GM21723 (cell line): ENCODE data around the gene CMTM6.
"Not testable (repeated sequence)": the region's sequence is repeated elsewhere in the genome, so short reads cannot be mapped to it uniquely, and the experiment has no call there.

ENCODE experiments used
- ATAC-seq: cut with Tn5 transposase; IDR thresholded peaks from one replicate; pipeline ENCODE4 v1.9.1; 2021; ENCODE audit warnings: mild to moderate bottlenecking, moderate library complexity; ENCODE audit not compliant: unreplicated experiment

The CMTM6 gene

GRCh38 chr3:32467333-32468070, 35.1 kb downstream of the CMTM6 start:
- ATAC-seq, result peak; percentile 67

DNA sequence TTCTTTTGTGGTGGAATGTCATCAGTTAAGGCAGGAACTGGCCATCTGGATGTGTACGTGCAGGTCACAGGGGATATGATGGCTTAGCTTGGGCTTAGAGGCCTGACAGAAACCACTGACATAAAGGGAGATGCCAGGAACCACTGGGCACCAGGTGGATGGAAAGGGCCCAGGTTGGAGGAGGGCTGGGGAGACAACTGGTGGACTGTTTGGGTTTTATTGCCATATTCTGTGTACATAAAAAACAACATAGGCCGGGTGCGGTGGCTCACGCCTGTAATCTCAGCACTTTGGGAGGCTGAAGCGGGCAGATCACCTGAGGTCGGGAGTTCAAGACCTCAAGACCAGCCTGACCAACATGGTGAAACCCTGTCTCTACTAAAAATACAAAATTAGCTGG, 35.8 kb downstream of the CMTM6 start:
- not testable (repeated sequence) for ATAC-seq

- ATAC-seq, result not testable (repeated sequence)
Observed at GRCh38 chr3:32464726-32465125, 37.9 kb downstream of the CMTM6 start.

DNA sequence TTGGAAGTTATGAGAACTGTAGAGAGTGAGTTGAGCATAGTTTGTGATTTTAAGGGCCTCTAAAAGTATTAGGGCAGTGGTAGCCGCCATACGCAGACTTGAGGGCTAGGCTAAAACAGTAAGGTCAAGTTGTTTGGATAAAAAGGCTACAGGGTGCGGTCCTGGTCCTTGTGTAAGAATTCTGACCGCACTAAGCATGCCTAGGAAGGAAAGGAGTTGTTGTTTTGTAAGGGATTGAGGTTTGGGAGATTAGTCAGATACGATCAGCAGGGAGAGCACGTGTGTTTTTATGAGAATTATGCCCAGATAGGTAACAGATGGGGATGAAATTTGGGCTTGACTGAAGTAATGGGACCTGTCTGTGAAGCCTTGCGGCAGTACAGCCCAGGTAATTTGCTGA, 39.2 kb downstream of the CMTM6 start:
- ATAC-seq, result not testable (repeated sequence)

- not testable (repeated sequence) for ATAC-seq
Observed at GRCh38 chr3:32462191-32462986, 40.3 kb downstream of the CMTM6 start.

DNA sequence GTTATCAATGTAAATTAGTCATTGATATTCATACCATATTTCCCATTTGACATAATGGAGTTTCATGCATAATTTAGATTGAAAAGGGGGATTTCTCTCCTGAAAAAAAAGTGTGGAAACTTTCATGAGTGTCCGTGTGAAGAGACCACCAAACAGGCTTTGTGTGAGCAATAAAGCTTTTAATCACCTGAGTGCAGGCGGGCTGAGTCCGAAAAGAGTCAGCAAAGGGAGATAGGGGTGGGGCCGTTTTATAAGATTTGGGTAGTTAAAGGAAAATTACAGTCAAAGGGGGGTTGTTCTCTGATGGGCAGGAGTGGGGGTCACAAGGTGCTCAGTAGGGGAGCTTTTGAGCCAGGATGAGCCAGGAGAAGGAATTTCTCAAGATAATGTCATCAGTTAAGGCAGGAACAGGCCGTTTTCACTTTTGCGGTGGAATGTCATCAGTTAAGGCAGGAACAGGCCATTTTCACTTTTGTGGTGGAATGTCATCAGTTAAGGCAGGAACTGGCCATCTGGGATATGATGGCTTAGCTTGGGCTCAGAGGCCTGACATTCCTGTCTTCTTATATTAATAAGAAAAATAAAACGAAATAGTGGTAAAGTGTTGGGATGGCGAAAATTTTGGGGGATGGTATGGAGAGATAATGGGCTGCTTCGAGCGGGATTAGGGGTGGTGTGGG, 41.7 kb downstream of the CMTM6 start:
- not testable (repeated sequence) for ATAC-seq

GRCh38 chr3:32460031-32460749, 42.5 kb downstream of the CMTM6 start:
- ATAC-seq, result peak; percentile 85

- no peak for ATAC-seq
Observed at GRCh38 chr3:32459450-32459849, 43.2 kb downstream of the CMTM6 start.

DNA sequence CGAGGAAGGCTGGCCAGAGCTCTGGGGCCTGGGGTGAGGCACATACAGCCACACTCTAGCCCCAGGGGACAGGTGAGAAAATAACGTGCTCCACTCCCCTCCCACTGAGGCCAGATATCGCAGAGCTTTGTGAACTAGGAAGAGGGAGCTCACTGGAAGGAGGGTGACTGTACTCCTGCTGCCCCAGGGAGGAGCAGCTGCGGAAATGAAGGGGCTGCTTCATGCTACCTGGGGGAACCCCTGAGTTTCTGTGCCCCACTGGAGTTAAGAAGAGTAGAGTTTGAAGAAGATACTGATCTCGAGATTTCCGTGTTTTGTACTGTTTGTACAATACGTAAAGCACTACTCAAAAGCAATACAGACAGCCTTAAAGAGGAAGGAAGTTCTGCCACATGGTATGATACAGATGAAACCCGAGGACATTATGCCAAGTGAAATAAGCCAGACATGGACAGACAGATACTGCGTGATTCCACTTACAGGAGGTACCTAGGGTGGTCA, 44.6 kb downstream of the CMTM6 start:
- ATAC-seq, result no peak

DNA sequence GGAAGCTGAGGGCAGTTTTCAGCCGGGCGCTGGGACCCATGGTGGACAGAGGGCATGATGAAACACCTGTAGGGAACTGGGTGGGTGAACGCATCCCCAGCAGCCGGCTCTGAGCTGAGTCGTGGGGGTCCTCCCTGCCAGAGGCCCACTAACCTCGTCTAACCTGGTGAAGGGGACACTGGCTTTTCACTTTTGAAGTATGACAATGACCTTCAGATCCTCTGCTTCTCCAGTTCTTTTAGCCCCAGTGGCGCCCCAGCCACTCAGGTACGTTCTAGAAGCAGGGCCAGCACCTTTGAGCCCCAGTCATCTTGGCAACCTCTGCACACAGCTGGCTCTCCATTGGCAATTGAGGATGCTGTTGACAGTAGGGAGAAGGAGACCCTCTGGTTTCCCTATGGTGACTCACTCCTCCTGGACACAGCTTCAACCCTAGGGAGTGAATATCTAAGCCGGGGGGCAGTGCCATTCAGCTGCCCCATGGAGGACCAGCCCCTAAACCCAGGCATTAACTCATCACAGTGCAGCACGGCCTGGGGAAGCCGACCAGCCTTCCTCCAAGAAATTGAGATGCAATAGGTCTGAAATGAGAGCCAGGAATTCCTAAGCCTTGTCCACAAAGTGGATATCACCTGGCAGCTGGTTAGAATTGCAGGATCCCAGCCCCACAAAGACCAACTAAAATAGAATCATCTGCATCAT, 46.1 kb downstream of the CMTM6 start:
- ATAC-seq, result no peak

- no peak for ATAC-seq
Observed at GRCh38 chr3:32455609-32456428, 46.8 kb downstream of the CMTM6 start.

GRCh38 chr3:32454731-32455608, 47.7 kb downstream of the CMTM6 start:
- ATAC-seq, result no peak

- ATAC-seq, result no peak
Observed at GRCh38 chr3:32454111-32454510, 48.5 kb downstream of the CMTM6 start.

- ATAC-seq, result no peak
Observed at GRCh38 chr3:32453346-32453745, 49.3 kb downstream of the CMTM6 start.

DNA sequence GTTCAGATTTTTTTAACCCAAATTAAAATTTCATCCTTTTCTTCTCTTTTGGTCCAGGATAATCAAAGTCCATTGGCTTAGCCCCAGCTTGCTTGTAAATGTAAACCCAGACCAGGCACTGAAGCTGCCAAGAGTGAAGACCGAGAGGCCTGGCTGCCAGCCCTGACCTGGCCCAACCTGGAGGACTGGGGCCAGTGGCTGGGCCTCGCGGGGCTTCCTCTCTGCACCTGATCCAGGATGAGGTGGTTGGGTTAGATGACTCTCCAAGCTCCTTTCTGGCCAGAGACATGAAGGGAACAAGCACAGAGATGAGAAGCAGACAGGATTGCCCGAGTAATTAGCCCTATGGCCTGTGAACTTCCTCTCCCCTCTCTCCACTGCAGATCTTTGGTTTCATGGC, 50.6 kb downstream of the CMTM6 start:
- ATAC-seq, result no peak

GRCh38 chr3:32450992-32451659, 51.5 kb downstream of the CMTM6 start:
- no peak for ATAC-seq

- no peak for ATAC-seq
Observed at GRCh38 chr3:32450426-32450825, 52.2 kb downstream of the CMTM6 start.

DNA sequence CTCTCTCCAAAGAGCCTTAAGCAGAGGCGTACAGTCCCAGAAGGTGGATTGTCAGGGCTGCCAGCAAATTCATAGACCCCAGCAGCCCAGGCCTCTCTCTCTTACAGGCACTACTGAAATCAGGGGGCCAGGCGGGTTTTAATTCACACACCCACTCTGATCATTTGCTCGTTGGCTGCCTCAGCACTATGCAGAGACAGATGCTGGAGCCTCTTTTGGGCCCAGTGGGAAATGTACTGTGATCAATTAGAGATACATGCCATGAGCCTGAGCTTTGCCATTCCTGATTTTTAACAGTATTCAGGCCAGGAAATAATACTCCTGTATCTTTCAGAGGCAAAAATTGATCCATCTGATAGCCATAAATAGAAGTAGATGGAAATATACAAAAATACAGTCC, 53.0 kb downstream of the CMTM6 start:
- ATAC-seq, result no peak
